Measurements from ENCODE around the gene KRTAP5-9.

GRCh38 chr11:71551711-71552110 is 3.5 kb downstream of the KRTAP5-9 start:
- TF ChIP-seq CTCF (IDR thresholded peaks at IDR 0.05) (no peak), POLR2A (IDR thresholded peaks at IDR 0.05) (no peak)

Measured in lower leg skin (tissue), 3 donors.